GF-D8 (cell line): ENCODE data around the gene XDH.
A peak's percentile ranks its signal among the peaks of the same experiment; 100 is the strongest.

Experiments
- DNase-seq: peaks from one replicate; lab custom pipeline; 2025; lab: John Stamatoyannopoulos, UW

The XDH gene

GRCh38 chr2:31328026-31328425 lies 86.5 kb downstream of the XDH start:
- DNase-seq: no peak

GRCh38 chr2:31327505-31327904 lies 87.0 kb downstream of the XDH start:
- DNase-seq: no peak

- DNase-seq: no peak
Observed at GRCh38 chr2:31324016-31324633, 90.4 kb downstream of the XDH start.

- no peak for DNase-seq
Observed at GRCh38 chr2:31322371-31322770, 92.2 kb downstream of the XDH start.

GRCh38 chr2:31319406-31320175 lies 95.0 kb downstream of the XDH start:
- peak; percentile 94 for DNase-seq

GRCh38 chr2:31318361-31319336 lies 95.9 kb downstream of the XDH start:
- DNase-seq: peak; percentile 94

GRCh38 chr2:31317396-31317795 lies 97.1 kb downstream of the XDH start:
- DNase-seq: no peak

GRCh38 chr2:31314761-31315160 lies 99.8 kb downstream of the XDH start:
- DNase-seq: no peak

- no peak for DNase-seq
Observed at GRCh38 chr2:31312898-31313297, 101.6 kb downstream of the XDH start.

GRCh38 chr2:31304816-31305215 lies 109.7 kb downstream of the XDH start:
- DNase-seq: no peak

GRCh38 chr2:31302940-31303563 lies 111.5 kb downstream of the XDH start:
- no peak for DNase-seq

GRCh38 chr2:31300309-31300708 lies 114.2 kb downstream of the XDH start:
- DNase-seq: no peak

- DNase-seq: no peak
Observed at GRCh38 chr2:31299547-31299946, 115.0 kb downstream of the XDH start.

GRCh38 chr2:31297751-31298150 lies 116.8 kb downstream of the XDH start:
- no peak for DNase-seq

- DNase-seq: no peak
Observed at GRCh38 chr2:31296641-31297287, 117.8 kb downstream of the XDH start.

GRCh38 chr2:31294196-31294595 lies 120.3 kb downstream of the XDH start:
- no peak for DNase-seq

- DNase-seq: no peak
Observed at GRCh38 chr2:31287654-31288053, 126.9 kb downstream of the XDH start.

GRCh38 chr2:31286961-31287550 lies 127.5 kb downstream of the XDH start:
- DNase-seq: no peak

- DNase-seq: no peak
Observed at GRCh38 chr2:31286230-31286629, 128.3 kb downstream of the XDH start.
